GM19468 (cell line): ENCODE results near the gene LPAR3.
"Not testable (repeated sequence)": the region's sequence is repeated elsewhere in the genome, so short reads cannot be mapped to it uniquely, and the experiment has no call there.

Experiments
- ATAC-seq: cut with Tn5 transposase; IDR thresholded peaks from one replicate; pipeline ENCODE4 v1.9.1; 2021; ENCODE audit warnings: mild to moderate bottlenecking, moderate library complexity, moderate number of reproducible peaks; ENCODE audit not compliant: unreplicated experiment; ENCODE audit errors: extremely low read depth

The LPAR3 gene

DNA sequence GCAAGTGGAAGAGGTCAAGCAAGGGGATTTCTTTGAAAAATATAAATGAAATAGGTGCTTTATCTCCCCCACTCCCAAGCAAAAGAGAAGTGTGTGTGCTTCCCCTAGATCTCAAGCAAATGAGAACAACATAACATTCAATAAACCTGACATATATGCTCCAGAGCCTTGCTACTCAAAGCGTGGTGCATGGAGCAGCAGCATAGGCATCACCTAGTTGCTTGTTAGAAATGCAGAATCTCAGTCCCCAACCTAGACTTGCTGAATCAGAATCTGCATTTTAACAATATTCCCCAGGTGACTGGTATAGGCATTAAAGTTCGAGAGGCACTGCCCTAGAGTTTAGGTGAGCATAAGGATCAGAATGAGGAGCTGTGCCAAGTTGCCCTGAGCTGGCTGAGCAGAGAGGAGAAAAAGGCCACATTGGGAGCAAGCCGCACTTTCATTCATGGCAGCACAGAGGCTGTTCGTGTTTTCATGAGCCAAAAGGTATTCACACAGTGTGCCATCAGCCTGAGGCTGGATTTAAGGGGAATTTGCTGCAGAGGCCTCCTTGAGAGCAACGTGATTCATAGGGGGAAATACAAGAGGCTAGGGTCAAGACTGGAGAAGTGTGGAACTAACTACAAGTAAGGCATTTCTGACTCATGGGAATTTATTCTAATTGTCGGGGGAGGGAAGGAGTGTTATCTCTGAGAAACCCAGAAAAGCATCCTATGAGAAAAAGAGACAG is 14.3 kb upstream of the LPAR3 start:
- no peak for ATAC-seq

DNA sequence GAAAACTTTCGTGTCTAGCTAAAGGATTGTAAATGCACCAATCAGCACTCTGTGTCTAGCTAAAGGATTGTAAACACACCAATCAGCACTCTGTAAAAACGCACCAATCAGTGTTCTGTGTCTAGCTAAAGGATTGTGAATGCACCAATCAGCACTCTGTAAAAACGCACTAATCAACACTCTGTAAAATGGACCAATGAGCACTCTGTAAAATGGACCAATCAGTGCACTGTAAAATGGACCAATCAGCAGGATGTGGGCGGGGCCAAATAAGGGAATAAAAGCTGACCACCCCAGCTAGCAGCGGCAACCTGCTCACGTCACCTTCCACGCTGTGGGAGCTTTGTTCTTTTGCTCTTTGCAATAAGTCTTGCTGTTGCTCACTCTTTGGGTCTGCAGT is 9.7 kb upstream of the LPAR3 start:
- not testable (repeated sequence) for ATAC-seq

GRCh38 chr1:84899969-84900368 is 7.0 kb upstream of the LPAR3 start:
- ATAC-seq, result no peak

- ATAC-seq, result no peak
Measured at GRCh38 chr1:84896279-84896678, 3.3 kb upstream of the LPAR3 start.

DNA sequence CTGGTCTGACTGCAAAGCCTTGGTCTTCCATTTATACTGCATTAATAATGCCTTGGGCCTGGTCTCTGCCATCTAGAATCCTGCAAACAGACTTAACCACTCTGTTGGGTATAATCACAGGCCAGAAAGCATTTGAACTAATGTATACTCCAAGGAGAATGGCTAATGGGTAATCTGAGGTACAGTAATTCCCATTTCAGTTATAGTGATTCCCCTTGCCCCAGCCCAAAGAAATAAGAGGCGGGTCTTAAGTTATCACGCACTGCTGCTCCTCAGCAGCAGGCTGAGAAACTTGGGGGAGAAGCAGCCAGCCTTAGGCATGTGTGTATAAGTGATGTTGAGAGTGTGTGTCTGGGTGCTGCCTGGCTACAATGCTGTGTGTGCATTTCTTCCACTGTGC is 2.4 kb downstream of the LPAR3 start:
- no peak for ATAC-seq

DNA sequence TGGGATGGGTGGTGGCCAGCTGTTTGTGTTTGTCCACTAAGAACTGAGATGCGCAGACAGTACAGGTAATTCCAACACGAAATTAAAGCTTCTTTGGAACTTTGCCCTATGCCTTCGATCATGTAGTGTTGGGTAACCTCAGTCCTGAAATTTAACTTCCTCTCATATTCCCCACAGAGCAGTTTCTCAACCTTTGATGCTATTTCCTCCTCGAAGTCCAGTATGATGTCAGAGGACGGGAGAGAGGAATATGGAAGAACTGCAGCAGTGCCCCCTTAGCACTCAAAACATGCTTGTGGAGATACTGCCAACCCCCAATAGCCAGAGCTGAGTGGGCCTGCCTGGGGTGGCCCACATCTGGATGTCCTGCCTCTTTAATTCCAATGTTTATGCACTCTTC is 3.6 kb downstream of the LPAR3 start:
- no peak for ATAC-seq

DNA sequence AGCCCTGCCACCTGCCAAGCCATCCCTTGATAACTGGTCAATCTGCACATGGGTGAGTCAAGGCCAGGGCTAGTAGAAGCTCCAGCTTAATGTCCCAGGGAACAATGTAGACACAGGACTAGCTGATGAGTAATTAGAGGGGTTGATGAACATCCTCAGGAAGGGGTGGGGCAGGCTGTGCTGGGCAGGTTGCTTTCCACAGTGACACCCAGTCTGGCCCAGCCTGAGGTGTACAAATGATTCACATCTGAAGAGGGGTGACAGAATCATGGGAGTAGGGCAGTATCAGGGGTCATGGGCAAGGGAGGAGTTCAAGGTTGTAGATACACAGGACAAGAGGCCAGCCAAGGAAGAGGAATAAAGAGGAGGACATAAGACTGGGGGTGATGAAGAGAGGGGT is 4.3 kb downstream of the LPAR3 start:
- ATAC-seq, result no peak

GRCh38 chr1:84887261-84887934 is 5.6 kb downstream of the LPAR3 start:
- no peak for ATAC-seq

- no peak for ATAC-seq
Measured at GRCh38 chr1:84885469-84885868, 7.5 kb downstream of the LPAR3 start.

DNA sequence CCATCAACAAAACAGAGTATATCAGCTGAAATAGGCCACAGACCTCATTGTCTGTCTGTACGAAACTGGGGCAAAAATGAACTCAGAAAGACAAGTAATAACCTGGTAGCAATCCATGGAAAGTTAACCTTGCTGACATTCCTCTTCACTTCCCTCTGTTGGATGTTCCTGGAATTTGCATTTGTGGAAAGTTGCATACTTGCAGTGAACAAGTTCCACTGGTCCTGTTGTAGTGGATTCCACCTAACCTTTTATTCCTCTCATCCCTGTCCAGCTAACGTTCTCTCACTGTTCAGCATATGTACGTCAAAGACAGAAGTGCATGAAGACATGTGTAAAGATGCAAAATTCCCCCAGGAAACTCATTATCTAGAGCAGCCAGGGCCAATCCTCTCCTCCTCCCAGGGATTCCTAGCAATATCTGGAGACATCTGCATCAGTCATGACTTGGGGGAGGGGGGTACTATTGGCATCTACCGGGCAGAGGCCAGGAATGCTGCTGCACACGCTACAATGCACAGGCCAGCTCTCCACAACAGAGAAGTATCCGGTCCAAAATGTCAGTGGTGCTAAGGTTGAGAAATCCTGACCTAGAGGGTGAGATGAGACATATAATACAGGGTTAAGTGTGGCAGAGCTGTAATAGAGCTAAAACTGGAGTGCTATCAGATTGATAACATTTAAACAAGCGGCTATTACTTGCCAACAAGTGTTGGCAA is 8.2 kb downstream of the LPAR3 start:
- ATAC-seq, result no peak

DNA sequence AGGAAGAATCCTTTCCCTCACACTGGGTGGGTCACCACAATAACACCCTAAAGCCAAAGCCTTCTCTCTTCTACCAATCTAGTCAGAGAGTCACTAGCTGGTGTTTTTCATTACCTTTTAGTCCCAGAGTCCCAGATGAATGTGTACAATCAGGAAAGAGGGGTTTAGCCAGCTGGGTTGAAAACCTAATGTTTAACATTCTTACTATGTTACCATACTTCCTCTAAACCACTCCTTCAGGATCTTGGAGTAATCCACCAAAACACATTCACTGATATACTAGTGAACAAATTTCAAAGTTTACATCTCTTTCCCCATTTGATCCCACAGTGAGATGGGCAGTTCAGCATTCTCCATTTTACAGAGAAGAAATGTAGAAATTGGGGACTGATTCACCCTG is 9.7 kb downstream of the LPAR3 start:
- ATAC-seq, result no peak

DNA sequence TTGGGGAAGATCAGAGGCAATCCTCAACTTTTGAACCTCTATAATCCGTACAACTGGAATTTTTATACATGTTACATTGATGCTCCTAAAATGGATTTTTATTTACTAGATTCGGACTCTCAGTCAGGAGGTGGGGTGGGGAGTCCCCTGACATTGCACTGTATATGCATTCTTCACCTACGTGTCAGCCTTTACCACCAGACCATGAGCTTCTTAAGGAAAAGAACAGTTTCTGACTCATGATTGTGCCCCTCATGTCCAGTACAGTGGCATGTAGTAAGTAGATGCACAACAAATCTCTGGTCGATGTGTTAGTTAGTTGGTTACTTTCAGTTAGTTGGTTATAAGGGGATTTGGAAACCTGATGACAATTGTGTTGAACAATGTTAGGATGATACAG is 15.4 kb downstream of the LPAR3 start:
- no peak for ATAC-seq

DNA sequence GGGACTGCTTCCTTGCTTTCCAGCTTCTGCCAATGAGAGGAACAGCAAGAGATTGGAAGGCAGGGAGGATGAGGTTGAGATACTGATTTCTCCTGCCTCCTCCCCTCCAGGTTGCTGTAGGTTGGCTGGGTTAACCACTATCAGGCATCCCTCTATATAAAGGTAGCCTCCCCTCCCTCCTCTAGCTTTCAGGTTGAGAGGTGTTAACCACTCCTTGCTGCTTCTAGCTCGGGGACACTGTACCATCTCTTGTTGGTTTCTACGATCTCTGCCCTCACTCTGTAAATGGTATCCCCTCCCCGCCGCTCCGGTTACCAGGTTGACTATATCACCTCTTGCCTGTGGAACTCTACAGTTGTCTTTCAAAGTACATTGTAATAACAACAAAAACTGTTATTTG is 16.7 kb downstream of the LPAR3 start:
- no peak for ATAC-seq

DNA sequence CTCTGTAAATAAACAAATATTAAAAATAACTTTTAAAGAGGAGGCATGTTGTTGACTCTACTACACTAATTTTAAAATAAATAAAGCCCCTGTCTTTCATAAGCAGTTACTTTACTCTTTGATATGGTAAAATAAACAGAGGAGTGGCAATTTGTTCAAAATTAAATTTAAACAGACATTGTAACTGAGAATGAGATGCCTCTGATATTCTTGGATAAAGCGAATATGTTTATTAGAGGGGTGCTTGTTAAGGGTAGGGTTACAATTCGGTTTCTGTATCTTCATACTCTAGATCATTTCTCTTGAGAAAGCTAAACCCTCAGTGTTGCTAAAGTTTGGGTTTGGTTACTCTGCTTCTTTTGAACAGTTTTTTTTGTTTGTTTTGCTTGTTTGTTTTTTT is 19.6 kb downstream of the LPAR3 start:
- no peak for ATAC-seq

DNA sequence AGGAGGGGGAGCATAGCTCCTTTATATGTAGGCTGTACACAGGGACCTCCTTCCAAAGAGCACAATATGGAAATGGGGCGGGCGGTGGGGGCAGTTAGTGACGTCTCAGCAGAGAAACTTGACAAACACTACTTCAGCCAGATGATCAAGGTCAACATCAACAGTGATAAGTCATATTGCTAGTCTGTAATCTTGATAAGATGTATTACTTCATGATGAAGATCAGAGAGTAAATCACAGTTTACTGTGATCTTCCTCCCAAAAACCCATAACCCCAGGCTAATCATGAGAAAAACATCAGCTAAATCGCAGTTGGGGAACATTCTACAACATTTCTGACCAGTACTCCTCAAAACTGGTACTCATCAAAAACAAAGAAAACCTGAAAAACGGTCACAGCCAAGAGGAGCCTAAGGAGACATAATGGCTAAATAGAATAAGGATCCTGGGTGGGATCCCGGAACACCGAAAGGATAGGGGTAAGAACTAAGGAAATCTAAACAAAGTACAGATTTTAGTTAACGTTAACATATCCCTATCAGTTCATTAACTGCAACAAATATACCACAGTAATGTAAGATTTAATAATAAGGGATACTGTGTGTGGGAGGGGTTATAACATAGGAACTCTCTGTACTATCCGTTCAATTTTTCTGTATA is 20.2 kb downstream of the LPAR3 start:
- no peak for ATAC-seq

DNA sequence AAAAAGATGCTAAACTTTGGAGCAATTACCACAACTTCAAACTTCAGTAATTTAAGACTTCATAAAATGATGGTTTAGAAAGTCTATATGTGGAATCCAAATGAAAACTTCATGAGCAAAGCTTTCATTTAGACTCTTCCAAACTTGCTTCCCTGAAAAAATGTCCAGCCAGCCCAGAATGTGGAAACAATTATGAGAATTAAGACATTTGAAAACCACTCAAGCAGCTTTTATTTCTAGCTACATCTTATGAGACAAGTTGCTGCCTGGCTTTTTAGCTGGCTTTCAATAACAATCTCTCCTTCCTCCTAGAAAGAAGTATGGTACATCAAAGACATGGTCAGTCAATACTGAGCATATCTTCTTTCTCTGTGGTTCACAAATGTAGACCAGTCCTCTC is 21.8 kb downstream of the LPAR3 start:
- no peak for ATAC-seq

GRCh38 chr1:84870591-84870990 is 22.4 kb downstream of the LPAR3 start:
- ATAC-seq, result no peak

GRCh38 chr1:84869720-84870119 is 23.3 kb downstream of the LPAR3 start:
- ATAC-seq, result no peak

GRCh38 chr1:84862810-84863251 is 30.2 kb downstream of the LPAR3 start:
- peak; percentile 77 for ATAC-seq

DNA sequence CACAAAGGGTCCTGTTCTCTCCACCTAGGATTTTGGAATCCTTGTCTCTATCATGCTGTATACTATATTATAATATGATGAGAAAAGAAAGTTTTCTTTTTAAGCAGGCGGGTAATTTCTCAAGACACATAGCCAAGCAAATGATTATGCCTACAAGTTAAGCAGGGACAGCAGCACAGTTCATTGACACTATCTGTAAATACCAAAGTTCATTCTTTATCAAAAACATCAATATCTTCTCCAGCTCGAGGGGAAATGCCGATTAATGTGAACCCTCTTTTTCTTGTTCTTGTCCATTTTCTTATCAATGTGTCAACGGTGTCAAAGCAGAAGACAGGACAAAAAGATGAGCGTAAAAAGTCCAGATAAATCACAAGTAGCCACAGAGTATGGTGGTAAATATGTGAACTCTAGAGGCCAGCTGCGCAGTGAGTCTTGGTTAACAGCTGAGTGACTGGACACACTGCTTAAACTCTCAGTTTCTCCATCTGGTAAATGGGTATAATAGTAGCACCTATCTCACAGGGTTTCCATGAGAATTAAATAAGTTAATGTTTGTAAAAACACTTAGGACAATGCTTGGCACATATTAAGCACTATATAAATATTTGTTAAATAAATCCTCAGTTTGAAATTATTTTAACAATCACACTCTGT is 30.9 kb downstream of the LPAR3 start:
- no peak for ATAC-seq
